ENCODE data around the gene EDIL3. TPM values are rescaled to one million over a fixed set of nuclear protein-coding genes. Genes with fewer than 3 reads are reported as not detected.
"Not testable (repeated sequence)": the region's sequence is repeated elsewhere in the genome, so short reads cannot be mapped to it uniquely, and the experiment has no call there.

The EDIL3 gene
- total RNA-seq, 1 experiment from 2014 or later = 0.32 TPM

DNA sequence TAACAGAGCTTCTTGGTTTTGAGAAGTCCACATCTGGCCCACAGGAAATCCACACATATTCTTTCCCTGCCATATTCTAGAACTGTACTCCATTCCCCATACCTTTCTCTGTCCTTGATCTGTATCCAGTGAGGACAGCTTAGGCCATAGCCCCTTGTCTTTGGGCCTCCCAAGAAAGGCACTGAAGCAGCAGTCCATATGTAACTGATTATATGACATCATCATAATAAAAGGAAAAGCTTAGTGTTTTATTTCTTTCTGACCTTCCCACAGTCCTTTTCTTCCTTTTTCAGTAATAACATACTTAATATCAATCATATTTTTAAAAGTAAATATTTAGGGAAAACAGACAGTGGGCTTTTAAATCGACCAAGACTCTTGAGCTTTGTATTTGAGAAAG lies 222.0 kb downstream of the EDIL3 start:
- Histone ChIP-seq H3K36me3 (ENCODE audit: control insufficient read depth in 1 of 2, insufficient read depth in 2 of 2, low read length in 2 of 2) (no peaks in the 10 kb centered on the region), H3K27ac (ENCODE audit: low read depth, low read length) (no peak overlapping the region), H3K9me3 (ENCODE audit: control insufficient read depth in 1 of 2, insufficient read depth in 1 of 2, low read depth in 1 of 2, low read length in 2 of 2) (no peaks in the 10 kb centered on the region), H3K9ac (ENCODE audit: low read length) (no peak overlapping the region), H3K4me1 (ENCODE audit: control insufficient read depth in 1 of 2, insufficient read depth in 2 of 2, low read length in 2 of 2) (no peaks in the 10 kb centered on the region), H2AFZ (ENCODE audit: low read depth, low read length, poor library complexity, severe bottlenecking) (no peak overlapping the region), H3K79me2 (ENCODE audit: insufficient read depth, low read length) (no peaks in the 10 kb centered on the region), H4K20me1 (ENCODE audit: insufficient read depth) (no peaks in the 10 kb centered on the region), H3K27me3 (ENCODE audit: insufficient read depth, low read length) (no peaks in the 10 kb centered on the region), H3K9me2 (ENCODE audit: insufficient read depth) (no peaks in the 10 kb centered on the region), H3K4me3 (replicated peaks in 1 of 2; ENCODE audit: low read depth in 1 of 2, low read length in 2 of 2) (no peak overlapping the region), H3K4me2 (ENCODE audit: low read length) (no peak overlapping the region)
- ATAC-seq (no peak), DNase-seq (ENCODE audit: low read depth, low spot score) (no peak)
- ChIA-PET CTCF (no interaction called here), POLR2A (no interaction called here), RAD21 (ENCODE audit: low non-redundant PET in 1 of 2, low total read pairs in 2 of 2, uncharacterized antibody in 2 of 2, unreplicated experiment in 2 of 2) (no interaction called here)
- BruUV-seq (replicated peaks) = no TSS peak
- TF ChIP-seq SP1 (IDR thresholded peaks at IDR 0.05; ENCODE audit: low read depth) (no peak), EZH2phosphoT487 (IDR thresholded peaks at IDR 0.05; ENCODE audit: borderline replicate concordance) (no peak), YY1 (IDR thresholded peaks at IDR 0.05; ENCODE audit: extremely low read depth, insufficient replicate concordance, low read depth, low read length) (no peak), ZFX (IDR thresholded peaks at IDR 0.05) (no peak), JUND (IDR thresholded peaks at IDR 0.05) (no peak), TCF7L2 (IDR thresholded peaks at IDR 0.05; ENCODE audit: borderline replicate concordance, extremely low read depth, insufficient read depth, insufficient read length) (no peak), CEBPB (IDR thresholded peaks at IDR 0.05; ENCODE audit: low read depth) (no peak), RAD21 (IDR thresholded peaks at IDR 0.05; ENCODE audit: low read depth) (no peak), POLR2A (IDR thresholded peaks at IDR 0.05; ENCODE audit: borderline replicate concordance, extremely low read depth, insufficient read depth, insufficient read length) (no peak)
- TF ChIP-seq, protein P1, sequence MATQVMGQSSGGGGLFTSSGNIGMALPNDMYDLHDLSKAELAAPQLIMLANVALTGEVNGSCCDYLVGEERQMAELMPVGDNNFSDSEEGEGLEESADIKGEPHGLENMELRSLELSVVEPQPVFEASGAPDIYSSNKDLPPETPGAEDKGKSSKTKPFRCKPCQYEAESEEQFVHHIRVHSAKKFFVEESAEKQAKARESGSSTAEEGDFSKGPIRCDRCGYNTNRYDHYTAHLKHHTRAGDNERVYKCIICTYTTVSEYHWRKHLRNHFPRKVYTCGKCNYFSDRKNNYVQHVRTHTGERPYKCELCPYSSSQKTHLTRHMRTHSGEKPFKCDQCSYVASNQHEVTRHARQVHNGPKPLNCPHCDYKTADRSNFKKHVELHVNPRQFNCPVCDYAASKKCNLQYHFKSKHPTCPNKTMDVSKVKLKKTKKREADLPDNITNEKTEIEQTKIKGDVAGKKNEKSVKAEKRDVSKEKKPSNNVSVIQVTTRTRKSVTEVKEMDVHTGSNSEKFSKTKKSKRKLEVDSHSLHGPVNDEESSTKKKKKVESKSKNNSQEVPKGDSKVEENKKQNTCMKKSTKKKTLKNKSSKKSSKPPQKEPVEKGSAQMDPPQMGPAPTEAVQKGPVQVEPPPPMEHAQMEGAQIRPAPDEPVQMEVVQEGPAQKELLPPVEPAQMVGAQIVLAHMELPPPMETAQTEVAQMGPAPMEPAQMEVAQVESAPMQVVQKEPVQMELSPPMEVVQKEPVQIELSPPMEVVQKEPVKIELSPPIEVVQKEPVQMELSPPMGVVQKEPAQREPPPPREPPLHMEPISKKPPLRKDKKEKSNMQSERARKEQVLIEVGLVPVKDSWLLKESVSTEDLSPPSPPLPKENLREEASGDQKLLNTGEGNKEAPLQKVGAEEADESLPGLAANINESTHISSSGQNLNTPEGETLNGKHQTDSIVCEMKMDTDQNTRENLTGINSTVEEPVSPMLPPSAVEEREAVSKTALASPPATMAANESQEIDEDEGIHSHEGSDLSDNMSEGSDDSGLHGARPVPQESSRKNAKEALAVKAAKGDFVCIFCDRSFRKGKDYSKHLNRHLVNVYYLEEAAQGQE (IDR thresholded peaks at IDR 0.05; ENCODE audit: low read depth) = no peak
- TF ChIP-seq, protein P2, sequence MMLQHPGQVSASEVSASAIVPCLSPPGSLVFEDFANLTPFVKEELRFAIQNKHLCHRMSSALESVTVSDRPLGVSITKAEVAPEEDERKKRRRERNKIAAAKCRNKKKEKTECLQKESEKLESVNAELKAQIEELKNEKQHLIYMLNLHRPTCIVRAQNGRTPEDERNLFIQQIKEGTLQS (IDR thresholded peaks at IDR 0.05) = no peak
- intact Hi-C loops (cut with micrococcal nuclease) = no loop called here

- POLR2A ChIA-PET; H3K4me1 ChIP-seq (ENCODE audit: control insufficient read depth in 1 of 2, insufficient read depth in 2 of 2, low read length in 2 of 2); H4K20me1 ChIP-seq (ENCODE audit: insufficient read depth); DNase-seq (ENCODE audit: low read depth, low spot score); H3K9ac ChIP-seq (ENCODE audit: low read length); H3K9me2 ChIP-seq (ENCODE audit: insufficient read depth); BruUV-seq (replicated peaks); RAD21 ChIA-PET (ENCODE audit: low non-redundant PET in 1 of 2, low total read pairs in 2 of 2, uncharacterized antibody in 2 of 2, unreplicated experiment in 2 of 2); H3K27me3 ChIP-seq (ENCODE audit: insufficient read depth, low read length); ATAC-seq; H3K27ac ChIP-seq (ENCODE audit: low read depth, low read length); CTCF ChIA-PET; intact Hi-C loops (cut with micrococcal nuclease); H2AFZ ChIP-seq (ENCODE audit: low read depth, low read length, poor library complexity, severe bottlenecking); H3K79me2 ChIP-seq (ENCODE audit: insufficient read depth, low read length); H3K9me3 ChIP-seq (ENCODE audit: control insufficient read depth in 1 of 2, insufficient read depth in 1 of 2, low read depth in 1 of 2, low read length in 2 of 2); H3K4me3 ChIP-seq (replicated peaks in 1 of 2; ENCODE audit: low read depth in 1 of 2, low read length in 2 of 2); H3K4me2 ChIP-seq (ENCODE audit: low read length); H3K36me3 ChIP-seq (ENCODE audit: control insufficient read depth in 1 of 2, insufficient read depth in 2 of 2, low read length in 2 of 2): not testable (repeated sequence)
Measured at GRCh38 chr5:84160650-84161049, 224.0 kb downstream of the EDIL3 start.

Data from HCT116 (cell line).